ENCODE results near the gene ALDH4A1. TPM values are rescaled to one million over a fixed set of nuclear protein-coding genes. Genes with fewer than 3 reads are reported as not detected.
"Not testable (repeated sequence)": the region's sequence is repeated elsewhere in the genome, so short reads cannot be mapped to it uniquely, and the experiment has no call there.

Gene ALDH4A1
- total RNA-seq, 1 donor from 2014 or later = 54.8 TPM

- no peak for DNase-seq (ENCODE audit: low spot score)
Measured at GRCh38 chr1:18858070-18858688, 44.2 kb downstream of the ALDH4A1 start.

- DNase-seq (ENCODE audit: low spot score) = no peak
Measured at GRCh38 chr1:18856435-18856834, 45.9 kb downstream of the ALDH4A1 start.

- DNase-seq (ENCODE audit: low spot score) = no peak
Measured at GRCh38 chr1:18855573-18855972, 46.8 kb downstream of the ALDH4A1 start.

- DNase-seq (ENCODE audit: low spot score) = no peak
Measured at GRCh38 chr1:18854331-18855025, 47.9 kb downstream of the ALDH4A1 start.

- DNase-seq (ENCODE audit: low spot score) = no peak
Measured at GRCh38 chr1:18852501-18852900, 49.9 kb downstream of the ALDH4A1 start.

- DNase-seq (ENCODE audit: low spot score) = no peak
Measured at GRCh38 chr1:18849261-18849711, 53.1 kb downstream of the ALDH4A1 start.

- DNase-seq (ENCODE audit: low spot score) = not testable (repeated sequence)
Measured at GRCh38 chr1:18847723-18848122, 54.6 kb downstream of the ALDH4A1 start.

GRCh38 chr1:18840145-18840544 is 62.2 kb downstream of the ALDH4A1 start:
- DNase-seq (ENCODE audit: low spot score) = no peak

- DNase-seq (ENCODE audit: low spot score) = no peak
Measured at GRCh38 chr1:18836654-18837053, 65.7 kb downstream of the ALDH4A1 start.

GRCh38 chr1:18832319-18832718 is 70.0 kb downstream of the ALDH4A1 start:
- DNase-seq (ENCODE audit: low spot score) = not testable (repeated sequence)

GRCh38 chr1:18831656-18832055 is 70.7 kb downstream of the ALDH4A1 start:
- no peak for DNase-seq (ENCODE audit: low spot score)

GRCh38 chr1:18830596-18830995 is 71.8 kb downstream of the ALDH4A1 start:
- no peak for DNase-seq (ENCODE audit: low spot score)

GRCh38 chr1:18829671-18830070 is 72.7 kb downstream of the ALDH4A1 start:
- no peak for DNase-seq (ENCODE audit: low spot score)

- DNase-seq (ENCODE audit: low spot score) = no peak
Measured at GRCh38 chr1:18828224-18828623, 74.1 kb downstream of the ALDH4A1 start.

- DNase-seq (ENCODE audit: low spot score) = no peak
Measured at GRCh38 chr1:18823438-18823837, 78.9 kb downstream of the ALDH4A1 start.

Small RNA genes lying within 50 kb of the gene (microRNA-seq; reads per million reads assigned to microRNA genes)
- gene MIR1290 (ENCODE audit: borderline number of aligned reads) (not detected), gene MIR4695 (ENCODE audit: borderline number of aligned reads) (not detected)

Other genes with a start within 250 kb of the ALDH4A1 start
- not detected for gene TAS1R2, start 42.9 kb downstream of the ALDH4A1 start, total RNA-seq
- gene IFFO2, start 54.1 kb upstream of the ALDH4A1 start, total RNA-seq = 10.1 TPM

Data from mesenteric fat pad (tissue), 1 donor.